ENCODE data around the gene ETS1.

- TF ChIP-seq CTCF (IDR thresholded peaks at IDR 0.05; ENCODE audit: borderline replicate concordance, extremely low read depth, low read length, poor library complexity, severe bottlenecking), result no peak
- TF ChIP-seq EZH2 (IDR thresholded peaks at IDR 0.05; ENCODE audit: borderline replicate concordance, low read depth, low read length, severe bottlenecking), result no peak
Measured at GRCh38 chr11:128483211-128483788, 104.1 kb downstream of the ETS1 start.

Measured in DND-41 (cell line).